ENCODE measurements around the gene LRRFIP1.

GRCh38 chr2:237749002-237749401 is 121.6 kb downstream of the LRRFIP1 start:
- TF ChIP-seq CTCF (IDR thresholded peaks at IDR 0.05) (no peak), POLR2A (IDR thresholded peaks at IDR 0.05) (no peak)

Measured in adrenal gland (tissue), 5 donors.